ENCODE results near the gene FOXO6.
A peak's percentile ranks its signal among the peaks of the same experiment; 100 is the strongest.

Gene FOXO6

GRCh38 chr1:41320895-41321676 is 40.1 kb upstream of the FOXO6 start:
- no peak for DNase-seq (ENCODE audit: extremely low spot score)
- ChIA-PET POLR2A (no interaction called here), CTCF (interaction anchor here (0.5 to 1.1 kb wide), 6 partner anchors 10 to 113 kb away, joined by 3 to 4 read pairs (median 3); no protein-coding TSS in a partner anchor)
- no peak for TF ChIP-seq SP1 (IDR thresholded peaks at IDR 0.05)

- POLR2A ChIA-PET: no interaction called here
- TF ChIP-seq FOXK2 (IDR thresholded peaks at IDR 0.05) (no peak), FOXA1 (IDR thresholded peaks at IDR 0.05) (no peak)
Observed at GRCh38 chr1:41322101-41322661, 39.1 kb upstream of the FOXO6 start.

GRCh38 chr1:41322835-41323234 is 38.4 kb upstream of the FOXO6 start:
- ChIA-PET CTCF (interaction anchor here (0.5 to 2.3 kb wide), 14 partner anchors 8 to 137 kb away, joined by 3 to 10 read pairs (median 4); no protein-coding TSS in a partner anchor), POLR2A (no interaction called here)
- TF ChIP-seq L3MBTL2 (conservative IDR thresholded peaks at IDR 0.05) (no peak), BHLHE40 (IDR thresholded peaks at IDR 0.05; ENCODE audit: borderline replicate concordance) (no peak), FOXA1 (IDR thresholded peaks at IDR 0.05) (no peak), FOXK2 (IDR thresholded peaks at IDR 0.05) (no peak), NFRKB (IDR thresholded peaks at IDR 0.05) (no peak), ARNT (IDR thresholded peaks at IDR 0.05) (no peak), ZNF384 (IDR thresholded peaks at IDR 0.05) (no peak), FOXM1 (IDR thresholded peaks at IDR 0.05; ENCODE audit: borderline replicate concordance) (no peak), ELF4 (IDR thresholded peaks at IDR 0.05) (no peak), SUZ12 (IDR thresholded peaks at IDR 0.05) (no peak), HDGF (IDR thresholded peaks at IDR 0.05; ENCODE audit: borderline replicate concordance) (no peak), PKNOX1 (IDR thresholded peaks at IDR 0.05) (no peak), CTBP1 (IDR thresholded peaks at IDR 0.05; ENCODE audit: borderline replicate concordance) (no peak), SP1 (IDR thresholded peaks at IDR 0.05) (no peak), TARDBP (IDR thresholded peaks at IDR 0.05) (no peak)
- DNase-seq (ENCODE audit: extremely low spot score): peak; percentile 58

More at GRCh38 chr1:41322101-41322661, 39.1 kb upstream of the FOXO6 start:
- no peak for DNase-seq (ENCODE audit: extremely low spot score)
- CTCF ChIA-PET: interaction anchor here (0.6 to 2.3 kb wide), 15 partner anchors 7 to 138 kb away, joined by 3 to 10 read pairs (median 4); no protein-coding TSS in a partner anchor

GRCh38 chr1:41323243-41323642 is 38.0 kb upstream of the FOXO6 start:
- TF ChIP-seq ELF4 (IDR thresholded peaks at IDR 0.05) (no peak), LEF1 (IDR thresholded peaks at IDR 0.05; ENCODE audit: borderline replicate concordance) (no peak), FOXM1 (IDR thresholded peaks at IDR 0.05; ENCODE audit: borderline replicate concordance) (no peak), CTBP1 (IDR thresholded peaks at IDR 0.05; ENCODE audit: borderline replicate concordance) (no peak), TARDBP (IDR thresholded peaks at IDR 0.05) (no peak), BHLHE40 (IDR thresholded peaks at IDR 0.05; ENCODE audit: borderline replicate concordance) (no peak)
- DNase-seq (ENCODE audit: extremely low spot score): no peak
- POLR2A ChIA-PET: no interaction called here
- CTCF ChIA-PET: interaction anchor here (0.5 to 2.3 kb wide), 10 partner anchors 9 to 137 kb away, joined by 3 to 10 read pairs (median 5); no protein-coding TSS in a partner anchor

- TF ChIP-seq SUZ12 (IDR thresholded peaks at IDR 0.05) (no peak), NFRKB (IDR thresholded peaks at IDR 0.05) (no peak), L3MBTL2 (conservative IDR thresholded peaks at IDR 0.05) (no peak)
- ChIA-PET POLR2A (no interaction called here), CTCF (no interaction called here)
- no peak for DNase-seq (ENCODE audit: extremely low spot score)
Observed at GRCh38 chr1:41325801-41326200, 35.4 kb upstream of the FOXO6 start.

GRCh38 chr1:41327383-41327999 is 33.7 kb upstream of the FOXO6 start:
- DNase-seq (ENCODE audit: extremely low spot score): no peak
- TF ChIP-seq TARDBP (IDR thresholded peaks at IDR 0.05) (no peak), FOXK2 (IDR thresholded peaks at IDR 0.05) (no peak), SP1 (IDR thresholded peaks at IDR 0.05) (no peak), ELF4 (IDR thresholded peaks at IDR 0.05) (no peak), FOXA1 (IDR thresholded peaks at IDR 0.05) (no peak), PKNOX1 (IDR thresholded peaks at IDR 0.05) (no peak), SUZ12 (IDR thresholded peaks at IDR 0.05) (no peak)
- POLR2A ChIA-PET: no interaction called here
- CTCF ChIA-PET: interaction anchor here (0.7 to 1.2 kb wide), 2 partner anchors 104 to 495 kb away, joined by 3 read pairs; no protein-coding TSS in a partner anchor

- DNase-seq (ENCODE audit: extremely low spot score): no peak
- POLR2A ChIA-PET: no interaction called here
- TF ChIP-seq TARDBP (IDR thresholded peaks at IDR 0.05) (no peak), FOXK2 (IDR thresholded peaks at IDR 0.05) (no peak), L3MBTL2 (conservative IDR thresholded peaks at IDR 0.05) (no peak), NFRKB (IDR thresholded peaks at IDR 0.05) (no peak), ELF4 (IDR thresholded peaks at IDR 0.05) (no peak), SP1 (IDR thresholded peaks at IDR 0.05) (no peak), ARNT (IDR thresholded peaks at IDR 0.05) (no peak), LEF1 (IDR thresholded peaks at IDR 0.05; ENCODE audit: borderline replicate concordance) (no peak), CTBP1 (IDR thresholded peaks at IDR 0.05; ENCODE audit: borderline replicate concordance) (no peak), FOXM1 (IDR thresholded peaks at IDR 0.05; ENCODE audit: borderline replicate concordance) (no peak), ZNF384 (IDR thresholded peaks at IDR 0.05) (no peak)
- CTCF ChIA-PET: interaction anchor here (1.2 to 1.5 kb wide), 2 partner anchors 103 to 105 kb away, joined by 3 to 6 read pairs; no protein-coding TSS in a partner anchor
Observed at GRCh38 chr1:41328001-41328615, 33.1 kb upstream of the FOXO6 start.

All from HEK293T (cell line).